Loucy (cell line): ENCODE data around the gene IGSF8.
A peak's percentile ranks its signal among the peaks of the same experiment; 100 is the strongest.

Experiments used
- H2AFZ ChIP-seq: fragments of 200-600 bp; sonication (generic); 2 replicates; pipeline ENCODE4 v1.6.0; 2016; ENCODE audit warnings: antibody characterized with exemption, mild to moderate bottlenecking, low read length, moderate library complexity
- H3F3A ChIP-seq: fragments of 200-600 bp; 2 replicates; pipeline ENCODE4 v1.6.0; 2016; ENCODE audit warnings: antibody characterized with exemption, low read depth, mild to moderate bottlenecking
- H3K27me3 ChIP-seq: fragments of 200-600 bp; sonication (generic); 2 replicates; pipeline ENCODE4 v1.6.1; 2014; ENCODE audit warnings: low read length, mild to moderate bottlenecking; ENCODE audit not compliant: insufficient read depth, poor library complexity, severe bottlenecking
- H3K36me3 ChIP-seq: fragments of 200-600 bp; sonication (generic); 2 replicates; pipeline ENCODE4 v1.6.1; 2016; ENCODE audit warnings: low read length; ENCODE audit not compliant: insufficient read depth
- H3K4me1 ChIP-seq: fragments of 200-600 bp; sonication (generic); 2 replicates; pipeline ENCODE4 v1.5.1; 2014; ENCODE audit warnings: low read length, mild to moderate bottlenecking; ENCODE audit not compliant: insufficient read depth, poor library complexity, severe bottlenecking
- H3K4me2 ChIP-seq: fragments of 200-600 bp; sonication (generic); 2 replicates; pipeline ENCODE4 v1.6.0; 2014; ENCODE audit warnings: antibody characterized with exemption, low read length, low read depth, mild to moderate bottlenecking; ENCODE audit not compliant: poor library complexity, severe bottlenecking
- H3K4me3 ChIP-seq: fragments of 200-600 bp; sonication (generic); 2 replicates; pipeline ENCODE4 v1.5.1; 2014; ENCODE audit warnings: low read length, mild to moderate bottlenecking, mixed read lengths; ENCODE audit not compliant: poor library complexity, severe bottlenecking
- H3K79me2 ChIP-seq: fragments of 200-600 bp; sonication (generic); 2 replicates; pipeline ENCODE4 v1.6.1; 2014; ENCODE audit warnings: low read length; ENCODE audit not compliant: insufficient read depth
- H3K9ac ChIP-seq: fragments of 200-600 bp; sonication (generic); 2 replicates; pipeline ENCODE4 v1.6.0; 2014; ENCODE audit warnings: mild to moderate bottlenecking, low read depth, low read length, moderate library complexity; ENCODE audit not compliant: poor library complexity, severe bottlenecking
- H3K9me2 ChIP-seq: fragments of 200-600 bp; sonication (generic); replicated peaks from 2 replicates; pipeline ENCODE4 v1.6.1; 2016; ENCODE audit warnings: low read depth, low read length, mixed read lengths
- H3K9me3 ChIP-seq: fragments of 200-600 bp; sonication (generic); 2 replicates; pipeline ENCODE4 v1.6.1; 2014; ENCODE audit warnings: mild to moderate bottlenecking, antibody characterized with exemption, low read length, low read depth; ENCODE audit not compliant: insufficient read depth
- H4K20me1 ChIP-seq: fragments of 200-600 bp; sonication (generic); 2 replicates; pipeline ENCODE4 v1.6.0; 2014; ENCODE audit warnings: antibody characterized with exemption, low read length, mild to moderate bottlenecking; ENCODE audit not compliant: insufficient read depth, poor library complexity, severe bottlenecking
- CTCF ChIP-seq: fragments of 200-600 bp; sonication (generic); conservative IDR thresholded peaks from 2 replicates; pipeline ENCODE4 v1.5.1; 2014; ENCODE audit warnings: mild to moderate bottlenecking, antibody characterized with exemption, low read length
- EZH2phosphoT487 ChIP-seq: fragments of 200-600 bp; IDR thresholded peaks from 2 replicates; pipeline ENCODE4 v1.6.1; 2018; ENCODE audit warnings: antibody characterized with exemption, mild to moderate bottlenecking, moderate library complexity, borderline replicate concordance

Gene IGSF8

GRCh38 chr1:160061369-160062229, 36.8 kb downstream of the IGSF8 start:
- Histone ChIP-seq H3K36me3 (no peaks in the 10 kb centered on the region), H3K4me3 (no peak overlapping the region), H2AFZ (no peak overlapping the region), H3K9me3 (no peaks in the 10 kb centered on the region), H3F3A (no peaks in the 10 kb centered on the region), H3K4me2 (no peak overlapping the region), H3K9me2 (no peaks in the 10 kb centered on the region), H3K9ac (no peak overlapping the region), H3K79me2 (no peaks in the 10 kb centered on the region), H3K27me3 (no peaks in the 10 kb centered on the region), H3K4me1 (no peaks in the 10 kb centered on the region), H4K20me1 (no peaks in the 10 kb centered on the region)
- TF ChIP-seq CTCF (no peak), EZH2phosphoT487 (no peak)

GRCh38 chr1:160058087-160058486, 40.3 kb downstream of the IGSF8 start:
- Histone ChIP-seq H3K4me3 (no peak overlapping the region), H3K9me3 (no peaks in the 10 kb centered on the region), H3K4me2 (no peak overlapping the region), H3F3A (no peaks in the 10 kb centered on the region), H3K9ac (no peak overlapping the region), H2AFZ (no peak overlapping the region), H3K79me2 (no peaks in the 10 kb centered on the region), H3K4me1 (no peaks in the 10 kb centered on the region), H3K9me2 (no peaks in the 10 kb centered on the region), H3K36me3 (no peaks in the 10 kb centered on the region), H3K27me3 (no peaks in the 10 kb centered on the region), H4K20me1 (no peaks in the 10 kb centered on the region)
- no peak for TF ChIP-seq EZH2phosphoT487
- peak; percentile 38 for TF ChIP-seq CTCF

GRCh38 chr1:160056648-160057169, 41.7 kb downstream of the IGSF8 start:
- Histone ChIP-seq H3K9ac (no peak overlapping the region), H2AFZ (no peak overlapping the region), H3K36me3 (no peaks in the 10 kb centered on the region), H3K4me1 (no peaks in the 10 kb centered on the region), H3K27me3 (no peaks in the 10 kb centered on the region), H3K4me3 (no peak overlapping the region), H3K9me3 (no peaks in the 10 kb centered on the region), H3K9me2 (no peaks in the 10 kb centered on the region), H3K79me2 (no peaks in the 10 kb centered on the region), H3F3A (no peaks in the 10 kb centered on the region), H3K4me2 (no peak overlapping the region), H4K20me1 (no peaks in the 10 kb centered on the region)
- TF ChIP-seq EZH2phosphoT487 (no peak), CTCF (no peak)
